GM18511 (cell line): ENCODE results near the gene GDF2.

Source experiments
- ATAC-seq: cut with Tn5 transposase; IDR thresholded peaks from one replicate; pipeline ENCODE4 v1.9.1; 2021; ENCODE audit warnings: mild to moderate bottlenecking, moderate library complexity; ENCODE audit not compliant: unreplicated experiment

Gene GDF2

GRCh38 chr10:47311193-47311931 is 10.9 kb upstream of the GDF2 start:
- ATAC-seq, result no peak

GRCh38 chr10:47311932-47312662 is 10.2 kb upstream of the GDF2 start:
- no peak for ATAC-seq

DNA sequence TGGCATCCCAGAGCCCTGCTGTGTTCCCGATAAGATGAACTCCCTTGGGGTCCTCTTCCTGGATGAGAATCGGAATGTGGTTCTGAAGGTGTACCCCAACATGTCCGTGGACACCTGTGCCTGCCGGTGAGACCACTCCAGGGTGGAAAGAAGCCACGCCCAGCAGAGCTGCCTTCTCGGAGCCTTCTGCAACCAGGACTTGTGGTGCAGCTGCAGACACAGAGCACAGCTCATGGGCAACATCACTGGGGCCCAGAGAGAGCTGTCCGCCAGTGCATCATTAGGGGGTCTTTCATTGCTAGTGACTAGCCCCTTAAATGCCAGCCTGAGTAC is 9.6 kb upstream of the GDF2 start:
- ATAC-seq, result no peak

GRCh38 chr10:47314416-47314970 is 7.8 kb upstream of the GDF2 start:
- ATAC-seq, result no peak

GRCh38 chr10:47315421-47315820 is 6.8 kb upstream of the GDF2 start:
- no peak for ATAC-seq

- ATAC-seq, result no peak
Observed at GRCh38 chr10:47316131-47316530, 6.1 kb upstream of the GDF2 start.

DNA sequence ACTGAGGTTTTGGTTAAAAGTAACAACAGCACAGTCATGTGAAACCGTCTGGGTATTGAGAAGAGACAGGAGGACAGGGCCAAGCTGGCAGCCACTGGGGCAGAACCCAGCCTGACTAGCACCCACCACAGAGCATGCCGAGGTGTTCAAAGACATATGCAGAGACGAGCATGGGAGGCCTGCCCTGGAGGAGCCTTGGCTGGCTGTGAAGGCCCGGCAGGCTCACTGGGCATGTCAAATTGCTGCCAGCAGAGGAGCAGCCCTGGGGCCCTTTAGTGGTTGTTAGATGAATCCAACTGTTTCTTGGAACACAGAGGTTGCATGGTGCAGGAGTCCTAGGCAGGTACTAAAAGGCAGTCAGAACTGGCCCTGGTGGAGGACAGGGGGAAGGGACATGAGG is 5.0 kb upstream of the GDF2 start:
- ATAC-seq, result no peak

DNA sequence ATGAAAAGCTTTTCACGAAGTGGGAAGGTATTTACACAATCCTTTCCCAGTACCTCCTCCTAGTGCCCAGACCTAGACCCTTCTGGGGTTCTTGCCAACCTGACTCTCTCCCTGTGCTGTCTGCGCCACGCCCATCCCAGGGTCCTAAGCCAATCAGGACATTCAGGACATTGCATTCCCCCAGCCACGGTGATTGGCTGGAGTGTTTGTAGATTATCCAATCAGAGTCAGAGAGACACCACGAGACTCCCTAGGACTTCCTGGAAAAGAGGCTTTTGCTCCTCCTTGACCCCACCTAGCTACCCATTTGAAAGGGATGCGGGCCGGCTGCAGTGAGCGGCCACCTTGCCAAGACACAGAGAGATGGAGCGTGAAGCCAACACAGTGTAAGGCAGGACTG is 3.5 kb upstream of the GDF2 start:
- ATAC-seq, result no peak

- ATAC-seq, result no peak
Observed at GRCh38 chr10:47319784-47320183, 2.5 kb upstream of the GDF2 start.

- ATAC-seq, result no peak
Observed at GRCh38 chr10:47320812-47321211, 1.4 kb upstream of the GDF2 start.

- no peak for ATAC-seq
Observed at GRCh38 chr10:47321521-47322195, 596 bp upstream of the GDF2 start.

GRCh38 chr10:47323087-47323486 is 833 bp downstream of the GDF2 start:
- no peak for ATAC-seq

- no peak for ATAC-seq
Observed at GRCh38 chr10:47323636-47324296, 1.5 kb downstream of the GDF2 start.

DNA sequence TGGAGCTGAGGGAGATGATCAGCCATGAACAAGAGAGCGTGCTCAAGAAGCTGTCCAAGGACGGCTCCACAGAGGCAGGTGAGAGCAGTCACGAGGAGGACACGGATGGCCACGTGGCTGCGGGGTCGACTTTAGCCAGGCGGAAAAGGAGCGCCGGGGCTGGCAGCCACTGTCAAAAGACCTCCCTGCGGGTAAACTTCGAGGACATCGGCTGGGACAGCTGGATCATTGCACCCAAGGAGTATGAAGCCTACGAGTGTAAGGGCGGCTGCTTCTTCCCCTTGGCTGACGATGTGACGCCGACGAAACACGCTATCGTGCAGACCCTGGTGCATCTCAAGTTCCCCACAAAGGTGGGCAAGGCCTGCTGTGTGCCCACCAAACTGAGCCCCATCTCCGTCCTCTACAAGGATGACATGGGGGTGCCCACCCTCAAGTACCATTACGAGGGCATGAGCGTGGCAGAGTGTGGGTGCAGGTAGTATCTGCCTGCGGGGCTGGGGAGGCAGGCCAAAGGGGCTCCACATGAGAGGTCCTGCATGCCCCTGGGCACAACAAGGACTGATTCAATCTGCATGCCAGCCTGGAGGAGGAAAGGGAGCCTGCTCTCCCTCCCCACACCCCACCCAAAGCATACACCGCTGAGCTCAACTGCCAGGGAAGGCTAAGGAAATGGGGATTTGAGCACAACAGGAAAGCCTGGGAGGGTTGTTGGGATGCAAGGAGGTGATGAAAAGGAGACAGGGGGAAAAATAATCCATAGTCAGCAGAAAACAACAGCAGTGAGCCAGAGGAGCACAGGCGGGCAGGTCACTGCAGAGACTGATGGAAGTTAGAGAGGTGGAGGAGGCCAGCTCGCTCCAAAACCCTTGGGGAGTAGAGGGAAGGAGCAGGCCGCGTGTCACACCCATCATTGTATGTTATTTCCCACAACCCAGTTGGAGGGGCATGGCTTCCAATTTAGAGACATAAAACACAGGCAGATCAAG is 3.3 kb downstream of the GDF2 start:
- no peak for ATAC-seq

GRCh38 chr10:47326306-47326926 is 4.2 kb downstream of the GDF2 start:
- ATAC-seq, result no peak

- no peak for ATAC-seq
Observed at GRCh38 chr10:47326927-47327330, 4.7 kb downstream of the GDF2 start.

- no peak for ATAC-seq
Observed at GRCh38 chr10:47329855-47330254, 7.6 kb downstream of the GDF2 start.

GRCh38 chr10:47330366-47330765 is 8.1 kb downstream of the GDF2 start:
- no peak for ATAC-seq

DNA sequence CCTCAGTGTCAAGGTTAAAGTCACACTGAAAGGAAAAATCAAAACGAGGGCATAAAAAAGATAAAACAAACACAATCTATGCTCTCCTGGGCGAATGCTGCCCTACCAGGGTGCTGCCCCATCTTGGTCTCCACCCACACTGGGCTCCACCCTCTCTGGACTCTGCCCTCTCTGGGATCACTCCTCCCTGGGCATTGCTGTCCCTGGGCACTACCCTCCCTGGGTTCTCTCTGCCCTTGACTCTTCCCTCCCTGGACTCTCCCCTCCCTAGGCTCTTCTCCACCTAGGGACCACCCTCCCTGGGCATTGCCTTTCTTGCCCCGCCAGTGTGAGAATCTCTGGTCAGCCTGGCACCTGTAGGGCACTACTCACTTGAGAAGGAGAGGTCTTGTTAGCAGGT is 8.6 kb downstream of the GDF2 start:
- no peak for ATAC-seq

- no peak for ATAC-seq
Observed at GRCh38 chr10:47331491-47331890, 9.2 kb downstream of the GDF2 start.
